ENCODE results near the gene IPP. TPM values are rescaled to one million over a fixed set of nuclear protein-coding genes. Genes with fewer than 3 reads are reported as not detected.
"Not testable (repeated sequence)": the region's sequence is repeated elsewhere in the genome, so short reads cannot be mapped to it uniquely, and the experiment has no call there.

Gene IPP
- total and polyA plus RNA-seq, 4 donors = 3.9 to 16.0 (median 8.4) TPM

GRCh38 chr1:45723248-45723930 lies 27.1 kb downstream of the IPP start:
- DNase-seq (no peak), ATAC-seq (ENCODE audit: insufficient read depth, low FRiP score) (no peak)
- no peak for TF ChIP-seq CTCF (IDR thresholded peaks at IDR 0.05; ENCODE audit: control extremely low read depth, extremely low read depth)
- no peaks in the 10 kb centered on the region for H3K27me3 ChIP-seq (ENCODE audit: control insufficient read depth in 3 of 3, insufficient read depth in 3 of 3, low read length in 2 of 3)
- no peak overlapping the region for H3K9ac ChIP-seq (ENCODE audit: insufficient read depth in 1 of 2, low read length in 2 of 2)
- no peaks in the 10 kb centered on the region for H3K9me3 ChIP-seq (ENCODE audit: control insufficient read depth in 4 of 4, insufficient read depth in 3 of 4, low read length in 3 of 4)
- H3K36me3 ChIP-seq (ENCODE audit: control insufficient read depth in 4 of 4, insufficient read depth in 4 of 4, low read length in 4 of 4) = peaks cover 2 to 8% (median 3%) of the 10 kb centered on the region in 4 donors
- H3K4me1 ChIP-seq (ENCODE audit: control insufficient read depth in 5 of 5, insufficient read depth in 5 of 5, low read length in 5 of 5) = no peaks in the 10 kb centered on the region
- no peak overlapping the region for H3K4me3 ChIP-seq
- no peak overlapping the region for H3K27ac ChIP-seq (ENCODE audit: low read depth in 1 of 2, low read length in 1 of 2)

DNA sequence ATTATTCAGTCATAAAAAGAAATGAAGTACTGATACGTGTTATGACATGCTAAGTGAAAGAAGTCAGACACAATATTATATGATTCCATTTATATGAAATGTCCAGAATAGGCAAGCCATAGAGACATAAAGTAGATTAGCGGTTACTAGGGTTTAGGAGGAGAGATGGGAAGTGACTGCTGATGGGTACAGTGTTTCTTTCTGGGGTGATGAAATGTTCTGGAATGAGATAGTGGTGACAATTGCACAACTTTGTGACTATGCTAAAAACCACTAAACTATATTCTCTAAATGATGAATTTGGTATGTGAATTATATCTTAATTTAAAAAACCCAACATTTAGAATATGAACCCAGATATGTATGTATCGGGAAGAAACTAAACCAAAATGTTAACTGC lies 27.6 kb downstream of the IPP start:
- Histone ChIP-seq H3K27me3 (ENCODE audit: control insufficient read depth in 3 of 3, insufficient read depth in 3 of 3, low read length in 2 of 3) (no peaks in the 10 kb centered on the region), H3K9me3 (ENCODE audit: control insufficient read depth in 4 of 4, insufficient read depth in 3 of 4, low read length in 3 of 4) (no peaks in the 10 kb centered on the region), H3K36me3 (ENCODE audit: control insufficient read depth in 4 of 4, insufficient read depth in 4 of 4, low read length in 4 of 4) (peaks cover 2 to 10% (median 3%) of the 10 kb centered on the region in 4 donors), H3K4me3 (no peak overlapping the region), H3K4me1 (ENCODE audit: control insufficient read depth in 5 of 5, insufficient read depth in 5 of 5, low read length in 5 of 5) (no peaks in the 10 kb centered on the region), H3K9ac (ENCODE audit: insufficient read depth in 1 of 2, low read length in 2 of 2) (no peak overlapping the region), H3K27ac (ENCODE audit: low read depth in 1 of 2, low read length in 1 of 2) (no peak overlapping the region)
- no peak for ATAC-seq (ENCODE audit: insufficient read depth, low FRiP score)
- 72 to 88% methylated on average over 3 of the region's 3 CpGs for WGBS, 2 donors
- DNase-seq = no peak
- no peak for TF ChIP-seq CTCF (IDR thresholded peaks at IDR 0.05; ENCODE audit: control extremely low read depth, extremely low read depth)

GRCh38 chr1:45721207-45721606 lies 29.2 kb downstream of the IPP start:
- WGBS, 2 donors = 73 to 86% methylated on average over 1 of the region's 1 CpG
- DNase-seq (no peak), ATAC-seq (ENCODE audit: insufficient read depth, low FRiP score) (no peak)
- Histone ChIP-seq H3K27me3 (ENCODE audit: control insufficient read depth in 3 of 3, insufficient read depth in 3 of 3, low read length in 2 of 3) (no peaks in the 10 kb centered on the region), H3K27ac (ENCODE audit: low read depth in 1 of 2, low read length in 1 of 2) (peak overlapping the region in 1 of 2 donors; percentile 9), H3K4me1 (ENCODE audit: control insufficient read depth in 5 of 5, insufficient read depth in 5 of 5, low read length in 5 of 5) (no peaks in the 10 kb centered on the region), H3K9ac (ENCODE audit: insufficient read depth in 1 of 2, low read length in 2 of 2) (no peak overlapping the region), H3K36me3 (ENCODE audit: control insufficient read depth in 4 of 4, insufficient read depth in 4 of 4, low read length in 4 of 4) (peaks cover 0 to 3% (median 1%) of the 10 kb centered on the region in 4 donors), H3K4me3 (no peak overlapping the region), H3K9me3 (ENCODE audit: control insufficient read depth in 4 of 4, insufficient read depth in 3 of 4, low read length in 3 of 4) (no peaks in the 10 kb centered on the region)
- TF ChIP-seq CTCF (IDR thresholded peaks at IDR 0.05; ENCODE audit: control extremely low read depth, extremely low read depth) = no peak

- Histone ChIP-seq H3K9ac (ENCODE audit: insufficient read depth in 1 of 2, low read length in 2 of 2) (no peak overlapping the region), H3K4me1 (ENCODE audit: control insufficient read depth in 5 of 5, insufficient read depth in 5 of 5, low read length in 5 of 5) (no peaks in the 10 kb centered on the region), H3K36me3 (ENCODE audit: control insufficient read depth in 4 of 4, insufficient read depth in 4 of 4, low read length in 4 of 4) (peaks cover 0 to 7% (median 3%) of the 10 kb centered on the region in 4 donors), H3K27ac (ENCODE audit: low read depth in 1 of 2, low read length in 1 of 2) (no peak overlapping the region), H3K27me3 (ENCODE audit: control insufficient read depth in 3 of 3, insufficient read depth in 3 of 3, low read length in 2 of 3) (no peaks in the 10 kb centered on the region), H3K4me3 (no peak overlapping the region), H3K9me3 (ENCODE audit: control insufficient read depth in 4 of 4, insufficient read depth in 3 of 4, low read length in 3 of 4) (no peaks in the 10 kb centered on the region)
- ATAC-seq (ENCODE audit: insufficient read depth, low FRiP score) = no peak
- no peak for TF ChIP-seq CTCF (IDR thresholded peaks at IDR 0.05; ENCODE audit: control extremely low read depth, extremely low read depth)
- DNase-seq = no peak
- WGBS, 2 donors = 94 to 100% methylated on average over 1 of the region's 1 CpG
Observed at GRCh38 chr1:45718289-45718688, 32.2 kb downstream of the IPP start.

- H3K9me3 ChIP-seq (ENCODE audit: control insufficient read depth in 4 of 4, insufficient read depth in 3 of 4, low read length in 3 of 4); H3K27me3 ChIP-seq (ENCODE audit: control insufficient read depth in 3 of 3, insufficient read depth in 3 of 3, low read length in 2 of 3); DNase-seq; ATAC-seq (ENCODE audit: insufficient read depth, low FRiP score); H3K36me3 ChIP-seq (ENCODE audit: control insufficient read depth in 4 of 4, insufficient read depth in 4 of 4, low read length in 4 of 4); H3K4me1 ChIP-seq (ENCODE audit: control insufficient read depth in 5 of 5, insufficient read depth in 5 of 5, low read length in 5 of 5); H3K9ac ChIP-seq (ENCODE audit: insufficient read depth in 1 of 2, low read length in 2 of 2); H3K4me3 ChIP-seq; H3K27ac ChIP-seq (ENCODE audit: low read depth in 1 of 2, low read length in 1 of 2): not testable (repeated sequence)
- 85 to 87% methylated on average over 8 of the region's 8 CpGs for WGBS, 2 donors
Observed at GRCh38 chr1:45717386-45717785, 33.1 kb downstream of the IPP start.
